Sigmoid colon (tissue), 4 donors: ENCODE data around the gene CCSER1.

Experiments used
- CTCF ChIP-seq, 4 experiments: fragments of 450-650 bp in 3 of 4; fragments of 200-600 bp in 1 of 4; IDR thresholded peaks; one replicate each; pipeline ENCODE4 v1.5.1; 2016 to 2019; ENCODE audit warnings: antibody characterized with exemption in 4 of 4, mild to moderate bottlenecking in 3 of 4, moderate library complexity in 2 of 4
- POLR2A ChIP-seq, 2 donors: fragments of 450-650 bp; IDR thresholded peaks; one replicate each; pipeline ENCODE4 v1.6.1; 2016; ENCODE audit warnings: antibody characterized with exemption in 2 of 2, mild to moderate bottlenecking in 2 of 2, moderate library complexity in 2 of 2
- POLR2AphosphoS5 ChIP-seq, 4 donors: sonication (generic); formaldehyde crosslinking; IDR thresholded peaks; one replicate each; pipeline ENCODE4 v1.6.1; 2017; ENCODE audit warnings: antibody characterized with exemption in 4 of 4

GRCh38 chr4:90979556-90979955, 852.4 kb downstream of the CCSER1 start:
- TF ChIP-seq CTCF (IDR thresholded peaks at IDR 0.05) (no peak), POLR2AphosphoS5 (IDR thresholded peaks at IDR 0.05) (no peak), POLR2A (IDR thresholded peaks at IDR 0.05) (no peak)
